ENCODE results near the gene CAPN11. TPM values are rescaled to one million over a fixed set of nuclear protein-coding genes. Genes with fewer than 3 reads are reported as not detected.

CAPN11 gene
- total and polyA plus RNA-seq, 9 of the 15 experiments (the other 6 are each of a cell fraction or from before 2014, with no cell fraction given): 0.03 to 0.61 (median 0.17) TPM; not detected in 1

DNA sequence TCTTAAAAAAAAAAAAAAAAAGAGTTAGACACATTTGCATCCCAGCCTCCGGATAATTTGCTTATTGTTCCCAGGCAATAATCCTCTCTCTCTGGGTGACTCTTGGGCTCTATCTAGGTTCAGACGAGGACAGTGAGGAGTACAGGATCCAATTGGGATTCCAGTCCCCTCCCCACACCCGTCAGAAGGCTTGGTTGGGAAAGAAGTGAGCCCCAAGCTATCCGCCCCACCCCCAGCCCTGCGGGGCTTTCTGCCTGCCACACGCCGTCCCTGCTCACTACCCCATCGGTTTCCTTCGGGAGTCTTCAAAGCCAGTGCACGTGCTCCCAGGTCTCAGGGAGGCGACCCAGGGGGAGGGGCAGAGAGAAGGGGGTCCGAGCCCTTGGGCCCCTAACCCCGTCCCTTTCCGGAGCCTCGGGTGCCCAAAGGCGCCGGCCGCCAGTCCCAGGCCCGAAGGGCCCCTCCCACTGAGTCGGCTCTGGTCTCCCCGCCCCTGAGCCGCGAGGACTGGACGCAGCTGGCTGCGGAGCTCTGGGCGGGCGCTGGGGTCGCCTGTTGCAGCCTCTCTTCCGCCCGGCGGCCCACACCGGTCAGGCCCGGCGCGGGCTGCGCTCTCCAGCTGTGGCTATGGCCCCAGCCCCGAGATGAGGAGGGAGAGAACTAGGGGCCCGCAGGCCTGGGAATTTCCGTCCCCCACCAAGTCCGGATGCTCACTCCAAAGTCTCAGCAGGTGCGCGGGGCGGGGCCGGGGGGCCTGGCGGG is 60.6 kb downstream of the CAPN11 start (continued):
- TF ChIP-seq, protein P1, sequence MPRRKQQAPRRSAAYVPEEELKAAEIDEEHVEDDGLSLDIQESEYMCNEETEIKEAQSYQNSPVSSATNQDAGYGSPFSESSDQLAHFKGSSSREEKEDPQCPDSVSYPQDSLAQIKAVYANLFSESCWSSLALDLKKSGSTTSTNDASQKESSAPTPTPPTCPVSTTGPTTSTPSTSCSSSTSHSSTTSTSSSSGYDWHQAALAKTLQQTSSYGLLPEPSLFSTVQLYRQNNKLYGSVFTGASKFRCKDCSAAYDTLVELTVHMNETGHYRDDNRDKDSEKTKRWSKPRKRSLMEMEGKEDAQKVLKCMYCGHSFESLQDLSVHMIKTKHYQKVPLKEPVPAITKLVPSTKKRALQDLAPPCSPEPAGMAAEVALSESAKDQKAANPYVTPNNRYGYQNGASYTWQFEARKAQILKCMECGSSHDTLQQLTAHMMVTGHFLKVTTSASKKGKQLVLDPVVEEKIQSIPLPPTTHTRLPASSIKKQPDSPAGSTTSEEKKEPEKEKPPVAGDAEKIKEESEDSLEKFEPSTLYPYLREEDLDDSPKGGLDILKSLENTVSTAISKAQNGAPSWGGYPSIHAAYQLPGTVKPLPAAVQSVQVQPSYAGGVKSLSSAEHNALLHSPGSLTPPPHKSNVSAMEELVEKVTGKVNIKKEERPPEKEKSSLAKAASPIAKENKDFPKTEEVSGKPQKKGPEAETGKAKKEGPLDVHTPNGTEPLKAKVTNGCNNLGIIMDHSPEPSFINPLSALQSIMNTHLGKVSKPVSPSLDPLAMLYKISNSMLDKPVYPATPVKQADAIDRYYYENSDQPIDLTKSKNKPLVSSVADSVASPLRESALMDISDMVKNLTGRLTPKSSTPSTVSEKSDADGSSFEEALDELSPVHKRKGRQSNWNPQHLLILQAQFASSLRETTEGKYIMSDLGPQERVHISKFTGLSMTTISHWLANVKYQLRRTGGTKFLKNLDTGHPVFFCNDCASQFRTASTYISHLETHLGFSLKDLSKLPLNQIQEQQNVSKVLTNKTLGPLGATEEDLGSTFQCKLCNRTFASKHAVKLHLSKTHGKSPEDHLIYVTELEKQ (CRISPR knock-in tag; IDR thresholded peaks at IDR 0.05): no peak
- TF ChIP-seq FIP1L1 (IDR thresholded peaks at IDR 0.05; ENCODE audit: low read depth, low read length, poor library complexity, severe bottlenecking): peak; percentile 58
- TF ChIP-seq TAF1 (IDR thresholded peaks at IDR 0.05; ENCODE audit: control insufficient read depth, extremely low read depth, insufficient read depth, low read length, severe bottlenecking): peak; percentile 48
- TF ChIP-seq, protein P2, sequence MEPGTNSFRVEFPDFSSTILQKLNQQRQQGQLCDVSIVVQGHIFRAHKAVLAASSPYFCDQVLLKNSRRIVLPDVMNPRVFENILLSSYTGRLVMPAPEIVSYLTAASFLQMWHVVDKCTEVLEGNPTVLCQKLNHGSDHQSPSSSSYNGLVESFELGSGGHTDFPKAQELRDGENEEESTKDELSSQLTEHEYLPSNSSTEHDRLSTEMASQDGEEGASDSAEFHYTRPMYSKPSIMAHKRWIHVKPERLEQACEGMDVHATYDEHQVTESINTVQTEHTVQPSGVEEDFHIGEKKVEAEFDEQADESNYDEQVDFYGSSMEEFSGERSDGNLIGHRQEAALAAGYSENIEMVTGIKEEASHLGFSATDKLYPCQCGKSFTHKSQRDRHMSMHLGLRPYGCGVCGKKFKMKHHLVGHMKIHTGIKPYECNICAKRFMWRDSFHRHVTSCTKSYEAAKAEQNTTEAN (CRISPR knock-in tag; IDR thresholded peaks at IDR 0.05): 0 out of 2 replicates have a peak, but pooled peaks have one; percentile 67
- TF ChIP-seq, protein P3, sequence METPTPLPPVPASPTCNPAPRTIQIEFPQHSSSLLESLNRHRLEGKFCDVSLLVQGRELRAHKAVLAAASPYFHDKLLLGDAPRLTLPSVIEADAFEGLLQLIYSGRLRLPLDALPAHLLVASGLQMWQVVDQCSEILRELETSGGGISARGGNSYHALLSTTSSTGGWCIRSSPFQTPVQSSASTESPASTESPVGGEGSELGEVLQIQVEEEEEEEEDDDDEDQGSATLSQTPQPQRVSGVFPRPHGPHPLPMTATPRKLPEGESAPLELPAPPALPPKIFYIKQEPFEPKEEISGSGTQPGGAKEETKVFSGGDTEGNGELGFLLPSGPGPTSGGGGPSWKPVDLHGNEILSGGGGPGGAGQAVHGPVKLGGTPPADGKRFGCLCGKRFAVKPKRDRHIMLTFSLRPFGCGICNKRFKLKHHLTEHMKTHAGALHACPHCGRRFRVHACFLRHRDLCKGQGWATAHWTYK (CRISPR knock-in tag; IDR thresholded peaks at IDR 0.05): peak; percentile 90
- TF ChIP-seq ZNF175 (CRISPR knock-in tag; IDR thresholded peaks at IDR 0.05; ENCODE audit: low read depth): peak; percentile 44; the same call in 1 of the 2 replicates
- TF ChIP-seq, protein P4, sequence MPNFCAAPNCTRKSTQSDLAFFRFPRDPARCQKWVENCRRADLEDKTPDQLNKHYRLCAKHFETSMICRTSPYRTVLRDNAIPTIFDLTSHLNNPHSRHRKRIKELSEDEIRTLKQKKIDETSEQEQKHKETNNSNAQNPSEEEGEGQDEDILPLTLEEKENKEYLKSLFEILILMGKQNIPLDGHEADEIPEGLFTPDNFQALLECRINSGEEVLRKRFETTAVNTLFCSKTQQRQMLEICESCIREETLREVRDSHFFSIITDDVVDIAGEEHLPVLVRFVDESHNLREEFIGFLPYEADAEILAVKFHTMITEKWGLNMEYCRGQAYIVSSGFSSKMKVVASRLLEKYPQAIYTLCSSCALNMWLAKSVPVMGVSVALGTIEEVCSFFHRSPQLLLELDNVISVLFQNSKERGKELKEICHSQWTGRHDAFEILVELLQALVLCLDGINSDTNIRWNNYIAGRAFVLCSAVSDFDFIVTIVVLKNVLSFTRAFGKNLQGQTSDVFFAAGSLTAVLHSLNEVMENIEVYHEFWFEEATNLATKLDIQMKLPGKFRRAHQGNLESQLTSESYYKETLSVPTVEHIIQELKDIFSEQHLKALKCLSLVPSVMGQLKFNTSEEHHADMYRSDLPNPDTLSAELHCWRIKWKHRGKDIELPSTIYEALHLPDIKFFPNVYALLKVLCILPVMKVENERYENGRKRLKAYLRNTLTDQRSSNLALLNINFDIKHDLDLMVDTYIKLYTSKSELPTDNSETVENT (CRISPR knock-in tag; IDR thresholded peaks at IDR 0.05): peak; percentile 53; the same call in 1 of the 2 replicates
- TF ChIP-seq, protein P5, sequence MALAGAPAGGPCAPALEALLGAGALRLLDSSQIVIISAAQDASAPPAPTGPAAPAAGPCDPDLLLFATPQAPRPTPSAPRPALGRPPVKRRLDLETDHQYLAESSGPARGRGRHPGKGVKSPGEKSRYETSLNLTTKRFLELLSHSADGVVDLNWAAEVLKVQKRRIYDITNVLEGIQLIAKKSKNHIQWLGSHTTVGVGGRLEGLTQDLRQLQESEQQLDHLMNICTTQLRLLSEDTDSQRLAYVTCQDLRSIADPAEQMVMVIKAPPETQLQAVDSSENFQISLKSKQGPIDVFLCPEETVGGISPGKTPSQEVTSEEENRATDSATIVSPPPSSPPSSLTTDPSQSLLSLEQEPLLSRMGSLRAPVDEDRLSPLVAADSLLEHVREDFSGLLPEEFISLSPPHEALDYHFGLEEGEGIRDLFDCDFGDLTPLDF (CRISPR knock-in tag; IDR thresholded peaks at IDR 0.05): peak; percentile 47; the same call in 1 of the 2 replicates
- TF ChIP-seq, protein P6, sequence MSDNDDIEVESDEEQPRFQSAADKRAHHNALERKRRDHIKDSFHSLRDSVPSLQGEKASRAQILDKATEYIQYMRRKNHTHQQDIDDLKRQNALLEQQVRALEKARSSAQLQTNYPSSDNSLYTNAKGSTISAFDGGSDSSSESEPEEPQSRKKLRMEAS (CRISPR knock-in tag; IDR thresholded peaks at IDR 0.05): peak; percentile 82
- TF ChIP-seq, protein P7, sequence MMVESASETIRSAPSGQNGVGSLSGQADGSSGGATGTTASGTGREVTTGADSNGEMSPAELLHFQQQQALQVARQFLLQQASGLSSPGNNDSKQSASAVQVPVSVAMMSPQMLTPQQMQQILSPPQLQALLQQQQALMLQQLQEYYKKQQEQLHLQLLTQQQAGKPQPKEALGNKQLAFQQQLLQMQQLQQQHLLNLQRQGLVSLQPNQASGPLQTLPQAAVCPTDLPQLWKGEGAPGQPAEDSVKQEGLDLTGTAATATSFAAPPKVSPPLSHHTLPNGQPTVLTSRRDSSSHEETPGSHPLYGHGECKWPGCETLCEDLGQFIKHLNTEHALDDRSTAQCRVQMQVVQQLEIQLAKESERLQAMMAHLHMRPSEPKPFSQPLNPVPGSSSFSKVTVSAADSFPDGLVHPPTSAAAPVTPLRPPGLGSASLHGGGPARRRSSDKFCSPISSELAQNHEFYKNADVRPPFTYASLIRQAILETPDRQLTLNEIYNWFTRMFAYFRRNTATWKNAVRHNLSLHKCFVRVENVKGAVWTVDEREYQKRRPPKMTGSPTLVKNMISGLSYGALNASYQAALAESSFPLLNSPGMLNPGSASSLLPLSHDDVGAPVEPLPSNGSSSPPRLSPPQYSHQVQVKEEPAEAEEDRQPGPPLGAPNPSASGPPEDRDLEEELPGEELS (CRISPR knock-in tag; IDR thresholded peaks at IDR 0.05; ENCODE audit: borderline replicate concordance): peak; percentile 82; the same call in 1 of the 2 replicates
- peak; percentile 57; the same call in 1 of the 2 replicates for TF ChIP-seq HDAC2 (IDR thresholded peaks at IDR 0.05)
- TF ChIP-seq KDM5B (IDR thresholded peaks at IDR 0.05; ENCODE audit: insufficient replicate concordance, low read depth, low read length): peak; percentile 32

Data from K562 (cell line).